ENCODE measurements around the gene PHF2.

Gene PHF2

GRCh38 chr9:93652604-93653592, 76.5 kb downstream of the PHF2 start:
- H3K27me3 Mint-ChIP-seq (ENCODE audit: low read depth) = no peaks in the 10 kb centered on the region
- H3K27ac Mint-ChIP-seq = no peak overlapping the region
- H3K9me3 Mint-ChIP-seq = no peaks in the 10 kb centered on the region
- H3K4me3 Mint-ChIP-seq = no peak overlapping the region
- TF ChIP-seq, protein P1, sequence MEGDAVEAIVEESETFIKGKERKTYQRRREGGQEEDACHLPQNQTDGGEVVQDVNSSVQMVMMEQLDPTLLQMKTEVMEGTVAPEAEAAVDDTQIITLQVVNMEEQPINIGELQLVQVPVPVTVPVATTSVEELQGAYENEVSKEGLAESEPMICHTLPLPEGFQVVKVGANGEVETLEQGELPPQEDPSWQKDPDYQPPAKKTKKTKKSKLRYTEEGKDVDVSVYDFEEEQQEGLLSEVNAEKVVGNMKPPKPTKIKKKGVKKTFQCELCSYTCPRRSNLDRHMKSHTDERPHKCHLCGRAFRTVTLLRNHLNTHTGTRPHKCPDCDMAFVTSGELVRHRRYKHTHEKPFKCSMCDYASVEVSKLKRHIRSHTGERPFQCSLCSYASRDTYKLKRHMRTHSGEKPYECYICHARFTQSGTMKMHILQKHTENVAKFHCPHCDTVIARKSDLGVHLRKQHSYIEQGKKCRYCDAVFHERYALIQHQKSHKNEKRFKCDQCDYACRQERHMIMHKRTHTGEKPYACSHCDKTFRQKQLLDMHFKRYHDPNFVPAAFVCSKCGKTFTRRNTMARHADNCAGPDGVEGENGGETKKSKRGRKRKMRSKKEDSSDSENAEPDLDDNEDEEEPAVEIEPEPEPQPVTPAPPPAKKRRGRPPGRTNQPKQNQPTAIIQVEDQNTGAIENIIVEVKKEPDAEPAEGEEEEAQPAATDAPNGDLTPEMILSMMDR (IDR thresholded peaks at IDR 0.05; ENCODE audit: unreplicated experiment in 3 of 3) = no peak
- H3K36me3 Mint-ChIP-seq (ENCODE audit: low read depth) = peaks cover 24% of the 10 kb centered on the region
- no peaks in the 10 kb centered on the region for H3K4me1 Mint-ChIP-seq

- Mint-ChIP-seq H3K4me3 (no peak overlapping the region), H3K4me1 (no peaks in the 10 kb centered on the region), H3K27ac (no peak overlapping the region), H3K9me3 (no peaks in the 10 kb centered on the region), H3K27me3 (ENCODE audit: low read depth) (no peaks in the 10 kb centered on the region), H3K36me3 (ENCODE audit: low read depth) (peaks cover 23% of the 10 kb centered on the region)
- TF ChIP-seq, protein P1 (IDR thresholded peaks at IDR 0.05; ENCODE audit: unreplicated experiment in 3 of 3) = no peak
Observed at GRCh38 chr9:93653760-93654159, 77.4 kb downstream of the PHF2 start.

DNA sequence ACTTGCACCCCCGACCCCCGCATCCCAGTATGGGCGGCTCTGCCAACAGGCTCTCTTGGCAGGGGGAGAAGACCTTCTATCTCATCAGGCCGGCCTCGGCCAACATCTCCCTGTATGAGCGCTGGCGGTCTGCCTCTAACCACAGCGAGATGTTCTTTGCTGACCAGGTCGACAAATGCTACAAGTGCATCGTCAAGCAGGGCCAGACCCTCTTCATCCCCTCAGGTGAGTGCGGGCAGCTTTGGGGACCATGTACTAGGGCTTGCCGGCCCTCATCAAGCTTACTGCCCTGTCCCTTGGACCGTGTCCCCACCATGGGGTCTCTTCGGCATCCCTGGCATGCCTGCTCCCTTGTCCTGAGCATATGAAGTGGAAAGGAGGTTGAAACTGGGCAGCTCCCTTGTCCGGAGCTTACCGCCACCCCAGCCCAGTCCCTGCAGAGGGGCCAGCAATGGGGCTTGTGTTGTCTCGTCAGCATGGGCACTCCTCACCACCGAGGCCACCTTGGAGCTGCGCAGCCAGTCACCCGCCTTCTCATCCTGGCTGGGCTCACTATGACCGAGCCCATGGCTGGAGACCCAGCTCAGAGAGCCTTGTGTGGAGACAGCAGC, 78.1 kb downstream of the PHF2 start:
- no peaks in the 10 kb centered on the region for H3K4me1 Mint-ChIP-seq
- TF ChIP-seq, protein P1 (IDR thresholded peaks at IDR 0.05; ENCODE audit: unreplicated experiment in 3 of 3) = no peak
- no peaks in the 10 kb centered on the region for H3K27me3 Mint-ChIP-seq (ENCODE audit: low read depth)
- peaks cover 23% of the 10 kb centered on the region for H3K36me3 Mint-ChIP-seq (ENCODE audit: low read depth)
- H3K27ac Mint-ChIP-seq = no peak overlapping the region
- no peak overlapping the region for H3K4me3 Mint-ChIP-seq
- H3K9me3 Mint-ChIP-seq = no peaks in the 10 kb centered on the region

DNA sequence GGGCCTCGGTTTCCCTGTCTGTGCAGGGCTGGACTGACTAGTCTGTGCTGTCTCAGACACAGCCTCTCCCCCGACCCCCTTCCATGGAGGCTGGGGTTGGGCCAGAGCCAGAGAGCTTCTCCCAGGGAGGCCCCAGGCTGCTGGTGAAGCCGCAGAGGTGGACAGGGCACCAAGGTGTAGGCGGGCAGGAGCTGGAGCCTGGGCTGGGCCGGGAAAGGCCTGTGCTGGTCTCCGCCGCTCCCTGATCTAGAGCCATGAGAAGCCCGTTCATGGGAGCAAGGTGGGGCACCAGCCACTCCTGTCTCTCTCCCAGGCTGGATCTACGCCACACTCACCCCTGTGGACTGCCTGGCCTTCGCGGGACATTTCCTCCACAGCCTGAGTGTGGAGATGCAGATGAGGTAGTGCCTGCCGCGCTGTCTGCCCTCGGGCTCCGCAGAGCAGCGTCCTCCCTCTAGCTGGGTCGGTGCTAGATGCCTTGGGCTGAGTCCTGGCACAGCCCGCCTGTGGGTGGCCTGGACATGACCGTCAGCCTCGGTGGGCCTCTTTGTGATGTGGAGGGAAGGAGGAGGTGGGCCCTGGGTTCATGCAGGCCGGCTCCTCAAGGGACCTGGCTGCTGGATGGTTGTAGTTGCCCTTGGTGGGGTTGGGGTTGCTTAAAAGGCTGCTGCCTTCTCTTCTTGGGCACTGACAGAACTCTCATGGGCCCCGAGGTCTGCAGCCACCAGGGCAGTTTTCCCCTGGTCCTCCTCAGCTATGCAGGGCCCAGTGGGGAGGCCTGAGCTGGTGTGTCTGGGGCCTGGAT, 79.4 kb downstream of the PHF2 start:
- no peak overlapping the region for H3K27ac Mint-ChIP-seq
- peaks cover 31% of the 10 kb centered on the region for H3K36me3 Mint-ChIP-seq (ENCODE audit: low read depth)
- no peak overlapping the region for H3K4me3 Mint-ChIP-seq
- H3K27me3 Mint-ChIP-seq (ENCODE audit: low read depth) = no peaks in the 10 kb centered on the region
- H3K4me1 Mint-ChIP-seq = no peaks in the 10 kb centered on the region
- TF ChIP-seq, protein P1 (IDR thresholded peaks at IDR 0.05; ENCODE audit: unreplicated experiment in 3 of 3) = no peak
- no peaks in the 10 kb centered on the region for H3K9me3 Mint-ChIP-seq

GRCh38 chr9:93656426-93657239, 80.2 kb downstream of the PHF2 start:
- peaks cover 26% of the 10 kb centered on the region for H3K36me3 Mint-ChIP-seq (ENCODE audit: low read depth)
- no peaks in the 10 kb centered on the region for H3K27me3 Mint-ChIP-seq (ENCODE audit: low read depth)

More at GRCh38 chr9:93656426-93657239, 80.2 kb downstream of the PHF2 start:
- Mint-ChIP-seq H3K9me3 (no peaks in the 10 kb centered on the region), H3K4me1 (no peaks in the 10 kb centered on the region), H3K4me3 (no peak overlapping the region), H3K27ac (no peak overlapping the region)
- TF ChIP-seq, protein P1 (IDR thresholded peaks at IDR 0.05; ENCODE audit: unreplicated experiment in 3 of 3) = no peak
